Activated CD4-positive, alpha-beta T cell treated with anti-CD3 and anti-CD28 coated beads, Interleukin-2, amount 50 U/mL, for 16 hours (primary cell): ENCODE data around the gene PTOV1.

Experiments used
- DNase-seq: peaks from one replicate; pipeline ENCODE4 v3.0.0-alpha.2; 2020

Gene PTOV1

GRCh38 chr19:49877020-49877878 is 26.3 kb downstream of the PTOV1 start, which contains the start of the genes AKT1S1 and TBC1D17:
Gene AKT1S1, minus strand, starts transcription at chr19:49877355. Its CDS starts 4,060 bp downstream, at chr19:49873295.
Gene TBC1D17, plus strand, starts transcription at chr19:49877702. Its CDS starts 22 bp downstream, at chr19:49877724.
- DNase-seq, result peak; percentile 99

- peak; percentile 99 for DNase-seq
Measured at GRCh38 chr19:49877879-49878743, 27.2 kb downstream of the PTOV1 start.

GRCh38 chr19:49878744-49879070 is 27.7 kb downstream of the PTOV1 start:
- no peak for DNase-seq

- DNase-seq, result peak; percentile 42
Measured at GRCh38 chr19:49879243-49879963, 28.4 kb downstream of the PTOV1 start.

- DNase-seq, result no peak
Measured at GRCh38 chr19:49880162-49880869, 29.4 kb downstream of the PTOV1 start.

- no peak for DNase-seq
Measured at GRCh38 chr19:49881186-49881585, 30.2 kb downstream of the PTOV1 start.

- no peak for DNase-seq
Measured at GRCh38 chr19:49881672-49882394, 30.9 kb downstream of the PTOV1 start.

- DNase-seq, result no peak
Measured at GRCh38 chr19:49882643-49883042, 31.7 kb downstream of the PTOV1 start.

GRCh38 chr19:49883094-49883493 is 32.1 kb downstream of the PTOV1 start:
- DNase-seq, result no peak

- DNase-seq, result no peak
Measured at GRCh38 chr19:49884109-49884508, 33.1 kb downstream of the PTOV1 start.

GRCh38 chr19:49884760-49885159 is 33.8 kb downstream of the PTOV1 start:
- DNase-seq, result no peak

- DNase-seq, result no peak
Measured at GRCh38 chr19:49887037-49887664, 36.2 kb downstream of the PTOV1 start.

- no peak for DNase-seq
Measured at GRCh38 chr19:49887665-49888509, 36.9 kb downstream of the PTOV1 start.

- no peak for DNase-seq
Measured at GRCh38 chr19:49888510-49888824, 37.5 kb downstream of the PTOV1 start.

GRCh38 chr19:49889038-49889686 is 38.2 kb downstream of the PTOV1 start:
- DNase-seq, result no peak

GRCh38 chr19:49889687-49890348 is 38.9 kb downstream of the PTOV1 start:
- DNase-seq, result peak; percentile 84

GRCh38 chr19:49890349-49891311 is 39.7 kb downstream of the PTOV1 start:
- peak; percentile 41 for DNase-seq

GRCh38 chr19:49891393-49891792 is 40.4 kb downstream of the PTOV1 start:
- DNase-seq, result no peak
